ENCODE measurements around the gene TAF7L. TPM values are rescaled to one million over a fixed set of nuclear protein-coding genes. Genes with fewer than 3 reads are reported as not detected.

The TAF7L gene
- total RNA-seq, 4 donors from 2014 or later: 0.22 to 1.4 (median 0.81) TPM; not detected in 1

- WGBS, 2 donors: 40 to 52% methylated on average over 2 to 8 of the region's 9 CpGs
- intact Hi-C loops (cut with DNase I): no loop called here
- Histone ChIP-seq H3K9me3 (no peaks in the 10 kb centered on the region), H3K27ac (no peak overlapping the region), H3K27me3 (no peaks in the 10 kb centered on the region), H3K4me1 (no peaks in the 10 kb centered on the region), H3K4me3 (replicated peaks in 1 of 3) (no peak overlapping the region), H3K36me3 (no peaks in the 10 kb centered on the region)
- no peak for TF ChIP-seq POLR2A (IDR thresholded peaks at IDR 0.05)
- no peak for TF ChIP-seq CTCF (IDR thresholded peaks at IDR 0.05)
- DNase-seq: peak; percentile 15 to 26
Measured at GRCh38 chrX:101241531-101241930, 49.6 kb downstream of the TAF7L start.

DNA sequence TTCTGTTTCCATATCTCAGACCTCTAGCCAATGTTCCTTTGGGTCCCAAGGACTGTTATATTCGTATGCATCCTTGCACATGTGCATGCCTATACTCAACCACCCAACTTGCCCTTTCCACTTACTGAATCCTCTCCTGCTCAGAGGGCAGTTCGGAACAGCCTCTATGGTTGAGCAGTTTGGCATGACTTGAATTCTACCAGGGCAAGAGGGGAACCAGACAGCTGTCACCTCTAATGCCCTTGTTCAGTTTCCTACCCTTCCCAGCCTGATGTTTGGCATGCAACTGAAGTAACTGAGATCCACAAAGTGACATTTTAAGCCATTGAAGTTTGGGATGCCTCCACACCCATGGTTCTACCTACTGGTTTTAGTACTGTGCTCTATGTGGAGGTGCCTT, 54.1 kb downstream of the TAF7L start:
- H3K27ac ChIP-seq: no peak overlapping the region
- intact Hi-C loops (cut with DNase I): no loop called here
- no peak for DNase-seq
- TF ChIP-seq POLR2A (IDR thresholded peaks at IDR 0.05) (no peak), CTCF (IDR thresholded peaks at IDR 0.05) (no peak)
- WGBS, 2 donors: 52 to 57% methylated on average over 2 of the region's 2 CpGs
- no peaks in the 10 kb centered on the region for H3K27me3 ChIP-seq
- H3K4me1 ChIP-seq: no peaks in the 10 kb centered on the region
- no peaks in the 10 kb centered on the region for H3K9me3 ChIP-seq
- no peaks in the 10 kb centered on the region for H3K36me3 ChIP-seq
- H3K4me3 ChIP-seq (replicated peaks in 1 of 3): no peak overlapping the region

DNA sequence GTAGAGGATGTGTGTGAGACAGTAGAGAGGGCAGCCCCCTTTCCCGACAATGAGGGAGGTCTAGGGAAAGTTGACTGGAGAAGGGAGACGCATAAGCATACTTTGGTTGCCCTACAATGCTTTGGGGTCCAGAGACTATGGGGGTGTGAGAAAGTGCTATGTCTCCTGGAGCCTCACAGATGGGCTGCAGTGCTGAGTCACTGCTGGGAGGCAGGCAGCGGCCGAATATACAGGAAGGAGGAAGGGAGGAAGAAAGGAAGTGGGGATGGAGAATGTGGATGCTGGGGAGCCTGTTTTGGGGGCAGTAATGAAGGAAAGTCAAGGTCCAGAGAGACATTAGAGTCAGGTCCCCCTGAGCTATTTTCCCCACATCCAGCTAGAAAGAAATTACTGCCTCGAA, 58.8 kb downstream of the TAF7L start:
- H3K9me3 ChIP-seq: no peaks in the 10 kb centered on the region

GRCh38 chrX:101231080-101231479, 60.1 kb downstream of the TAF7L start:
- intact Hi-C loops (cut with DNase I): no loop called here
- 92 to 100% methylated on average over 1 of the region's 1 CpG for WGBS, 2 donors
- TF ChIP-seq CTCF (IDR thresholded peaks at IDR 0.05): no peak
- no peak for TF ChIP-seq POLR2A (IDR thresholded peaks at IDR 0.05)
- Histone ChIP-seq H3K27me3 (no peaks in the 10 kb centered on the region), H3K36me3 (no peaks in the 10 kb centered on the region), H3K27ac (no peak overlapping the region), H3K4me1 (no peaks in the 10 kb centered on the region), H3K9me3 (no peaks in the 10 kb centered on the region), H3K4me3 (replicated peaks in 1 of 3) (no peak overlapping the region)
- DNase-seq: no peak

More for the DNA sequence above, 58.8 kb downstream of the TAF7L start:
- H3K27me3 ChIP-seq: no peaks in the 10 kb centered on the region
- H3K4me1 ChIP-seq: no peaks in the 10 kb centered on the region
- no peak for DNase-seq
- no peak overlapping the region for H3K4me3 ChIP-seq (replicated peaks in 1 of 3)
- no peak overlapping the region for H3K27ac ChIP-seq
- no peaks in the 10 kb centered on the region for H3K36me3 ChIP-seq
- 86 to 97% methylated on average over 5 of the region's 5 CpGs for WGBS, 2 donors
- TF ChIP-seq POLR2A (IDR thresholded peaks at IDR 0.05) (no peak), CTCF (IDR thresholded peaks at IDR 0.05) (no peak)
- intact Hi-C loops (cut with DNase I): no loop called here

DNA sequence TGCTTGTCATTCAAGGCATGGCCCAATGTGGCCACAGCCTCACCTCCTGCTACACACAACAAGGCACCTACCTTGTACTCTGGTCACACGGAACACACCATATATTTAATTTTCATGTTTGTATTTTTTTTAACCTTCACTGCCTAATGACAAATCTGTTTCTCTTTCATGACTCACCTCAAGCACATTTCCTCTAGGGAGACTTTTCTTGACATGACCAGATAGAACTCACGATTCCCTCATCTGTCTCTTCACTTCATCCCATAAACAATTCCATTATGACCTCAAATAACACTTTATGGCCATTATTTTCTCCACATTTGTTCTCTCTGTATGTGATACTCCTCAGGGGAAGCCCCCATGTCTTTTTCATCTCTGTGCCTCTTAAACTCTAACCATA, 60.5 kb downstream of the TAF7L start:
- Histone ChIP-seq H3K4me1 (no peaks in the 10 kb centered on the region), H3K27ac (no peak overlapping the region), H3K9me3 (no peaks in the 10 kb centered on the region), H3K36me3 (no peaks in the 10 kb centered on the region), H3K27me3 (no peaks in the 10 kb centered on the region), H3K4me3 (replicated peaks in 1 of 3) (no peak overlapping the region)
- no peak for DNase-seq
- intact Hi-C loops (cut with DNase I): no loop called here
- no peak for TF ChIP-seq POLR2A (IDR thresholded peaks at IDR 0.05)
- 96 to 98% methylated on average over 2 of the region's 2 CpGs for WGBS, 2 donors

DNA sequence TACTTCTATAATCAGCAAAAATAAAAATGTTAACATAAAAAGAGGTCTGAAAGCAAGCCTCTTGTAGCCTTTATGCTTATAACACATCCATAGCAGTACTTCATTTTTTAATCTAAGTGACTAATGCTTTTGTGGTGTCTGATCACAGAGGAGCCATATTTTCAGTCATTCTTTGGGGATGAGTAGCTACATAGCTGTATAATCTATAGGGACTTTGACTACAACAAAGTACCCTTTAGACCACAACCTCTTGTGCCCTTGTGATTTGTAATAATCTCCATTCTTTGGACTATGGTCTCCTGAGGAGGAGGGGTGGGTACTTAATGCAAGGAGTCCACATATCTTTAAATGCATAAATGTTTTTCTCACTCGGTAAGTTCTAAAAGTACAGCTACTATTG, 62.0 kb downstream of the TAF7L start:
- intact Hi-C loops (cut with DNase I): no loop called here
- H3K27me3 ChIP-seq: no peaks in the 10 kb centered on the region
- no peaks in the 10 kb centered on the region for H3K9me3 ChIP-seq
- H3K4me1 ChIP-seq: no peaks in the 10 kb centered on the region
- no peaks in the 10 kb centered on the region for H3K36me3 ChIP-seq
- no peak for DNase-seq
- no peak for TF ChIP-seq CTCF (IDR thresholded peaks at IDR 0.05)
- no peak for TF ChIP-seq POLR2A (IDR thresholded peaks at IDR 0.05)
- H3K27ac ChIP-seq: no peak overlapping the region
- H3K4me3 ChIP-seq (replicated peaks in 1 of 3): no peak overlapping the region
- 95 to 100% methylated on average over 1 of the region's 1 CpG for WGBS, 2 donors

All from thyroid gland (tissue), 4 donors.